Measurements from ENCODE around the gene CAMK2B.

CAMK2B gene

GRCh38 chr7:44286618-44287487, 38.5 kb downstream of the CAMK2B start:
- no peak for DNase-seq (ENCODE audit: low read depth)

- no peak for DNase-seq (ENCODE audit: low read depth)
These were observed 39.2 kb downstream of the CAMK2B start for GRCh38 chr7:44286182-44286617.

GRCh38 chr7:44285561-44285960, 39.8 kb downstream of the CAMK2B start:
- DNase-seq (ENCODE audit: low read depth), result no peak

GRCh38 chr7:44284881-44285541, 40.4 kb downstream of the CAMK2B start:
- DNase-seq (ENCODE audit: low read depth), result no peak

GRCh38 chr7:44284216-44284615, 41.2 kb downstream of the CAMK2B start:
- DNase-seq (ENCODE audit: low read depth), result no peak

- no peak for DNase-seq (ENCODE audit: low read depth)
These were observed 41.8 kb downstream of the CAMK2B start for GRCh38 chr7:44283381-44284211.

GRCh38 chr7:44282601-44283171, 42.7 kb downstream of the CAMK2B start:
- DNase-seq (ENCODE audit: low read depth), result no peak

- no peak for DNase-seq (ENCODE audit: low read depth)
These were observed 43.4 kb downstream of the CAMK2B start for GRCh38 chr7:44281811-44282600.

GRCh38 chr7:44280993-44281721, 44.2 kb downstream of the CAMK2B start:
- DNase-seq (ENCODE audit: low read depth), result no peak

GRCh38 chr7:44280636-44280992, 44.8 kb downstream of the CAMK2B start:
- DNase-seq (ENCODE audit: low read depth), result no peak

- no peak for DNase-seq (ENCODE audit: low read depth)
These were observed 45.5 kb downstream of the CAMK2B start for GRCh38 chr7:44279731-44280505.

GRCh38 chr7:44279286-44279685, 46.1 kb downstream of the CAMK2B start:
- no peak for DNase-seq (ENCODE audit: low read depth)

GRCh38 chr7:44278451-44279161, 46.8 kb downstream of the CAMK2B start:
- no peak for DNase-seq (ENCODE audit: low read depth)

- DNase-seq (ENCODE audit: low read depth), result no peak
These were observed 47.5 kb downstream of the CAMK2B start for GRCh38 chr7:44277851-44278250.

- DNase-seq (ENCODE audit: low read depth), result no peak
These were observed 48.0 kb downstream of the CAMK2B start for GRCh38 chr7:44277391-44277790.

- DNase-seq (ENCODE audit: low read depth), result no peak
These were observed 48.7 kb downstream of the CAMK2B start for GRCh38 chr7:44276571-44277221.

- no peak for DNase-seq (ENCODE audit: low read depth)
These were observed 49.3 kb downstream of the CAMK2B start for GRCh38 chr7:44275957-44276570.

- no peak for DNase-seq (ENCODE audit: low read depth)
These were observed 50.2 kb downstream of the CAMK2B start for GRCh38 chr7:44275146-44275545.

Data from stromal cell of bone marrow (primary cell).